ENCODE measurements around the gene DBP.
"Not testable (repeated sequence)": the region's sequence is repeated elsewhere in the genome, so short reads cannot be mapped to it uniquely, and the experiment has no call there.

Gene DBP

GRCh38 chr19:48636859-48637448 lies at the start of gene DBP:
DBP (minus strand) TSS chr19:48637379; CDS start chr19:48636994, 385 bp downstream.
- peak; percentile 31 for TF ChIP-seq CTCF (conservative IDR thresholded peaks at IDR 0.05; ENCODE audit: low read depth, low read length)
- DNase-seq (ENCODE audit: low read depth): no peak
- peak within 1 kb of the TSS; percentile 83 for H3K4me3 ChIP-seq (ENCODE audit: low read length)

GRCh38 chr19:48686637-48687036 lies 49.5 kb upstream of the DBP start:
- not testable (repeated sequence) for H3K4me3 ChIP-seq (ENCODE audit: low read length)

GRCh38 chr19:48686088-48686487 lies 48.9 kb upstream of the DBP start:
- no peak for TF ChIP-seq CTCF (conservative IDR thresholded peaks at IDR 0.05; ENCODE audit: low read depth, low read length)
- DNase-seq (ENCODE audit: low read depth): no peak
- no peak overlapping the region for H3K4me3 ChIP-seq (ENCODE audit: low read length)

More at GRCh38 chr19:48686637-48687036, 49.5 kb upstream of the DBP start:
- not testable (repeated sequence) for DNase-seq (ENCODE audit: low read depth)

- no peak for TF ChIP-seq CTCF (conservative IDR thresholded peaks at IDR 0.05; ENCODE audit: low read depth, low read length)
- no peak overlapping the region for H3K4me3 ChIP-seq (ENCODE audit: low read length)
- DNase-seq (ENCODE audit: low read depth): no peak
These were observed 48.4 kb upstream of the DBP start for GRCh38 chr19:48685583-48685982.

- DNase-seq (ENCODE audit: low read depth): no peak
- H3K4me3 ChIP-seq (ENCODE audit: low read length): peak overlapping the region; percentile 27
- TF ChIP-seq CTCF (conservative IDR thresholded peaks at IDR 0.05; ENCODE audit: low read depth, low read length): no peak
These were observed 46.2 kb upstream of the DBP start for GRCh38 chr19:48683349-48683748.

GRCh38 chr19:48681127-48681470 lies 43.9 kb upstream of the DBP start:
- DNase-seq (ENCODE audit: low read depth): peak; percentile 60
- H3K4me3 ChIP-seq (ENCODE audit: low read length): no peak overlapping the region
- no peak for TF ChIP-seq CTCF (conservative IDR thresholded peaks at IDR 0.05; ENCODE audit: low read depth, low read length)

- TF ChIP-seq CTCF (conservative IDR thresholded peaks at IDR 0.05; ENCODE audit: low read depth, low read length): no peak
- no peak for DNase-seq (ENCODE audit: low read depth)
- H3K4me3 ChIP-seq (ENCODE audit: low read length): no peak overlapping the region
These were observed 43.4 kb upstream of the DBP start for GRCh38 chr19:48680436-48681126.

- not testable (repeated sequence) for H3K4me3 ChIP-seq (ENCODE audit: low read length); DNase-seq (ENCODE audit: low read depth)
These were observed 42.8 kb upstream of the DBP start for GRCh38 chr19:48680006-48680405.

All from retinal pigment epithelial cell (primary cell).